Kidney epithelial cell (primary cell): ENCODE data around the gene PTPRT. TPM values are rescaled to one million over a fixed set of nuclear protein-coding genes. Genes with fewer than 3 reads are reported as not detected.

Experiments
- DNase-seq: peaks from one replicate; pipeline ENCODE4 v3.0.0-alpha.2; 2010; ENCODE audit warnings: low read depth
- H3K27me3 ChIP-seq: 2 replicates; pipeline ENCODE4 v1.6.0; 2011; ENCODE audit warnings: low read length; ENCODE audit not compliant: control insufficient read depth, insufficient read depth
- H3K36me3 ChIP-seq: 2 replicates; pipeline ENCODE4 v1.5.1; 2011; ENCODE audit warnings: low read length; ENCODE audit not compliant: control insufficient read depth, insufficient read depth
- H3K4me3 ChIP-seq: 2 replicates; pipeline ENCODE4 v1.5.1; 2011; ENCODE audit warnings: low read depth, mild to moderate bottlenecking, control low read depth, low read length
- total RNA-seq: library from RNA; depleted of rRNA; stranded (reverse); fragments of >200 nt; gene quantifications from 2 replicates; pipeline ENCODE4 v1.2.3, GENCODE V29; 2015
- TF ChIP-seq, protein P1 (sequence below): IDR thresholded peaks from 2 replicates; pipeline ENCODE4 v1.5.1; 2011; ENCODE audit warnings: mild to moderate bottlenecking, moderate library complexity, low read length, control low read depth, inconsistent platforms; ENCODE audit not compliant: insufficient read depth, poor library complexity, severe bottlenecking

PTPRT gene
- total RNA-seq, 1 donor from 2014 or later = 0.25 TPM

DNA sequence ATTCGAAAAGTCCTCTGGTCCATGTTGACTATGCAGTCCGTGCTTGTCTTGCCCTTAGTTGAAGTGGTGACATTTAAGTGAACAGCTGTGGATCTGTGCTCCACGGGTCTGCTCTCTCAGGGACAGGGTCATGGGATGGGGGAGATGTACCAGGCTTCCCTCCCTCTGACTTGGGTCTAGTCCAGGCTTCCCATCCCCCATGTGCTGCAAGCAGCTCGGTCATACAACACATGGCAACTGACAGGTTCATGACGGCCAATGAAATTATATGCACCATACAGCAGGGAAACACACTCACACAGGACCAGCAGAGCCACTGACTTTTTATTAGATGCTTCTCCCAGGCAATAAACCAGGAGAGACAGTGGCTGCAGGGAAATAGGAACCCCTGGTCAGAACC lies 201.4 kb downstream of the PTPRT start:
- DNase-seq = no peak
- Histone ChIP-seq H3K36me3 (no peaks in the 10 kb centered on the region), H3K4me3 (no peak overlapping the region), H3K27me3 (no peaks in the 10 kb centered on the region)
- TF ChIP-seq, protein P1, sequence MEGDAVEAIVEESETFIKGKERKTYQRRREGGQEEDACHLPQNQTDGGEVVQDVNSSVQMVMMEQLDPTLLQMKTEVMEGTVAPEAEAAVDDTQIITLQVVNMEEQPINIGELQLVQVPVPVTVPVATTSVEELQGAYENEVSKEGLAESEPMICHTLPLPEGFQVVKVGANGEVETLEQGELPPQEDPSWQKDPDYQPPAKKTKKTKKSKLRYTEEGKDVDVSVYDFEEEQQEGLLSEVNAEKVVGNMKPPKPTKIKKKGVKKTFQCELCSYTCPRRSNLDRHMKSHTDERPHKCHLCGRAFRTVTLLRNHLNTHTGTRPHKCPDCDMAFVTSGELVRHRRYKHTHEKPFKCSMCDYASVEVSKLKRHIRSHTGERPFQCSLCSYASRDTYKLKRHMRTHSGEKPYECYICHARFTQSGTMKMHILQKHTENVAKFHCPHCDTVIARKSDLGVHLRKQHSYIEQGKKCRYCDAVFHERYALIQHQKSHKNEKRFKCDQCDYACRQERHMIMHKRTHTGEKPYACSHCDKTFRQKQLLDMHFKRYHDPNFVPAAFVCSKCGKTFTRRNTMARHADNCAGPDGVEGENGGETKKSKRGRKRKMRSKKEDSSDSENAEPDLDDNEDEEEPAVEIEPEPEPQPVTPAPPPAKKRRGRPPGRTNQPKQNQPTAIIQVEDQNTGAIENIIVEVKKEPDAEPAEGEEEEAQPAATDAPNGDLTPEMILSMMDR = no peak

DNA sequence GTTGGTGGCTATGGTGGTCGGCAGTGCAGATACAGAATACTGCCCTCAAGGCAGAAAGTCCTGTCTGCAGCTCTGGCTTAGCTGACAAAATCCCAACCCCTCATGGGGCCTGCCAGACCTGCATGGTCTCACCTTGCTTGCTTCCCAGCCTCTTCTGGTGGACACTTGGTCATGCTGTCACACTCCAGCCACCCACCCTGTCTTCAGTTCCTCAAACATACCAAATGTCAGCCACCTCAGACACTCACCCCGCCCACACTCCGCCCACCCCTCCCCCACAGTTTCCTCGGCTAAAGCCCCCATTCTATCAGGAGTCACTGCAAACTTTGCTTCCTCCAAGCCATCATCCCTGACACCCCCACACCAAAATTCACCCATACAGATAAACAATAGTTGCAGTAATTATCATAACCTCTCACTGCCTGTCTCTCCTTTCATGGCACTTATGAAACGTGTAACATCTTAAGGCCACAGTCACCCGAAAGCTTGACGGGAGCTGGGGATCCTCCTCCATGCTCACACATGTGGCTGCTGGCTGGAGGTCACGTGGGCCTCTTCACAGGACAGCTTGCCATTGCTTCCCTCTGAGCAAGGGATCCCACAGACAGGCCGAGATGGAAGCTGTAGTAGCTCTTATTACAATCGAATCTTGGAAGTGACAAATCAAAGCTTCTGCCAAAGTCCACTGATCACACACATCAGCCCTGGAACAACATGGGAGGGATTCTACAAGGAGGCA lies 202.2 kb downstream of the PTPRT start:
- DNase-seq = no peak
- Histone ChIP-seq H3K27me3 (no peaks in the 10 kb centered on the region), H3K36me3 (no peaks in the 10 kb centered on the region)

DNA sequence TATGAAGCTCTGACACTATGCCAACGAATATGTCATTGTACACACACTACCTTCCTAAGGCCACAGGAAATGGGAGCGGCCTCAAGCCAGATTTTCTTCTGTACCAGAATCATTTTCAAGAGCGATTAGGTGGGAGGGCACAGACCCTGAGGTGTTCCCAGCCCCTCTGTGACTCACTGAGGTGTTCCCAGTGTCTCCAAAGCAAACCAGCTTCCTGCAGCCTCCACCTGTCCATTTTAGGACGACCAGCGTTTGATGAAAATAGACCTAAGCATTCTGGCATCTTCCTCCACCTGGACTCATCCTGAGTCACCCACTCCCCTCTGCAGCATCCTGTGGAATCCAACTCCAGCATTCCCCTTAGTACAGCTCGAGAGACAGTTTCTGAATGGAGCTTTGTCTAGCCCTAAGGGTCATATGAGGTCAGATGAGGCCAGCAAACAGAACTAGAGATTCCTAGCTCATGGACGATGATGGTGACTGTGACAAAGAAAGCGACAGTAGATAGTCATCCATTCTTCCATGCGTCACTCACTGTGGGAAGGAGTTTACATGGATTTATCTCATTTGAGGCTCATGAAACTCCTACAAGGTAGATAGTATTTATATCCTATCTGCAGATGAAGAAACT lies 203.4 kb downstream of the PTPRT start:
- TF ChIP-seq, protein P1 = no peak
- H3K36me3 ChIP-seq = no peaks in the 10 kb centered on the region
- DNase-seq = no peak
- no peak overlapping the region for H3K4me3 ChIP-seq
- H3K27me3 ChIP-seq = no peaks in the 10 kb centered on the region

More for the DNA sequence above, 202.2 kb downstream of the PTPRT start:
- TF ChIP-seq, protein P1 = no peak
- H3K4me3 ChIP-seq = no peak overlapping the region

DNA sequence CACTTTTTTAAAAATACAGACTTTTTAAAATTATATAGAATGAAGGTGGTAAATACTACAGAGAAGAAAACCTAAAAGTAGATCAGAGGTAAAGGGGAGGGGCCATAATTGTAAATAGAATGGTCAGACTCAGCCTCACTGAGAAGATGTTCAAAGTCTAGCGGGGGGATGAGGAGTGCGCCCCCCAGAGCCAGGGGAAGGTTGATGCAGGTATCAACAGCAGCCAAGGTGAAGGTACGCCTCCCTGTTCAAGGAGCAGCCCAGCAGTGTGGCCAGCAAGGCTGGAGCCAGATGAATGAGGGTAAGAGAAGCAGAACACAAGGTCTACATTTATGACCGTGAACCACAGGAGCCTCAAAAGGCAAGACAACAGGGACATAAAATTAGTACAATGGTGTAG lies 204.1 kb downstream of the PTPRT start:
- Histone ChIP-seq H3K4me3 (no peak overlapping the region), H3K36me3 (no peaks in the 10 kb centered on the region), H3K27me3 (no peaks in the 10 kb centered on the region)
- TF ChIP-seq, protein P1 = no peak
- no peak for DNase-seq

DNA sequence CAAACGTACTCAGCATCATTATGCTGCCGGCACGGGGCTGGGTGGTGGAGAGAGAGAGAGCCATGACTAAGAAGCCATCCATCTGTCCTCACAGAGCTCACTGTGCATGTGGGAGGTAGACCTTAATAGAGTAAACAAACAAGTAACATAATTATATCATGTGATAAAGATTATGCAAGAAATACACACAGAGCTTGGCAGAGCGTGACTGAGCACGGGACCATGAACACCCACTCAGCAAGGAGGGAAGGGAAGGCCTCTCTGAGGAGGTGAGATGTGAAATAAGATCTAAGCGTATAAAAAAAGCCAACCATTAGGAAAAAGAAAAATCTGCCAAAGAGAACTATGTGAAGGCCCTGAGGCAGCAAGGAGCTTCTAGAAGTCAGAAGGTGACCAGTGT lies 207.5 kb downstream of the PTPRT start:
- DNase-seq = no peak
- Histone ChIP-seq H3K4me3 (no peak overlapping the region), H3K27me3 (no peaks in the 10 kb centered on the region), H3K36me3 (no peaks in the 10 kb centered on the region)
- TF ChIP-seq, protein P1 = no peak
